Activated naive CD8-positive, alpha-beta T cell (primary cell): Measurements from ENCODE around the gene TMEM220.

ENCODE experiments used
- H3K27ac Mint-ChIP-seq: one replicate; pipeline ENCODE4 v1.8.0; 2021; ENCODE audit warnings: mixed read lengths
- H3K27me3 Mint-ChIP-seq: one replicate; pipeline ENCODE4 v1.8.0; 2021; ENCODE audit warnings: mixed read lengths
- H3K36me3 Mint-ChIP-seq: one replicate; pipeline ENCODE4 v1.8.0; 2021; ENCODE audit warnings: mixed read lengths
- H3K4me1 Mint-ChIP-seq: one replicate; pipeline ENCODE4 v1.8.0; 2021; ENCODE audit warnings: low read depth, mixed read lengths
- H3K4me3 Mint-ChIP-seq: one replicate; pipeline ENCODE4 v1.8.0; 2021; ENCODE audit warnings: mild to moderate bottlenecking, mixed read lengths
- H3K9me3 Mint-ChIP-seq: one replicate; pipeline ENCODE4 v1.8.0; 2021; ENCODE audit warnings: low read depth, mixed read lengths

The TMEM220 gene

DNA sequence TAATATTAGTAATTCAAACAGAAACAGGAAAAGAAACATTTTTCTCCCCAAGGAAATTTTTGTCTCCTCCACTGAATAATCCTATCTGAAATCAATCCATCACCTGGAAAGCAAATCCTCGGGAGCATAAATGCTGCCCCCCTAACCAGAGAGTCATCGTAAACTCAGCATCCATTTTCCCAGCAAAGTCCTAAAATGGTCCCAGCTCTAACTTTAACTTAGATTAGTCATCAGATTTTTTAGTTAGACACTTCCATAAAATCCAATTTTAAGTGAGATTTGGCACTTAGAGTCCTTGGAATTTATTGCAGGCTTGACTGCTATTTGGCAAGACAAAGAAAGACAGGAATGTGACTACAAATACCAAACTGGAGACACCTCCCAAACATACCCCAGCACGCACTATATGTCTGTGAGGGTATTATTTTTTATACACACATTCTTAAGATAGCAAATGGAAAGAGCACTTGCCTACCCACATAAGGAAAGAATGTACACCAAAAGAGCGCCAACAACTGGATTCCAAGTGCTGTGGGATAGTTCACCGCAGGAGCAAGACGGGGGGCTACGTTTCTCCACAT lies 47.9 kb downstream of the TMEM220 start:
- peaks cover 4% of the 10 kb centered on the region for H3K4me1 Mint-ChIP-seq
- H3K27me3 Mint-ChIP-seq, result no peaks in the 10 kb centered on the region
- no peak overlapping the region for H3K27ac Mint-ChIP-seq
- H3K36me3 Mint-ChIP-seq, result peaks cover 15% of the 10 kb centered on the region
- H3K4me3 Mint-ChIP-seq, result no peak overlapping the region
- no peaks in the 10 kb centered on the region for H3K9me3 Mint-ChIP-seq

DNA sequence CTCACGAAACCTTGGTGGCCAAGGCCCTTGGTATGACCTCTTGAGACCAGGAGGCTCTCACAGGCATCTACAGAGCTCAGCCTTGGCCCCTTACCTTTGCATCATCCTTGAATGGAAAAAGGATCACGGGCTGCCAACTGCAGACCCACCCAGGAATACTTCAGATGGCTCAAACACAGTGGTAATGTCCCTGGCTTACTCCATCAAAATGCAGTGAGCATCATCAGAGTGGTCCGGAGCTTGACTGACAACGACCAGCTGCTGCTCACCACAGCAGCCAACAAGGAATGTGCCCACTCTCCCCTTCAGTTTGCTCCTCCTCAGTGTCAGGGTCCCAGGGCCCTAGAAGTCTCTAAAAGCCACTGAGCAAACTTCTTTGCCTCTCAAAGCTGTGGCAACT lies 55.1 kb downstream of the TMEM220 start:
- Mint-ChIP-seq H3K4me3 (no peak overlapping the region), H3K27ac (no peak overlapping the region), H3K4me1 (no peaks in the 10 kb centered on the region), H3K27me3 (no peaks in the 10 kb centered on the region), H3K9me3 (no peaks in the 10 kb centered on the region), H3K36me3 (no peaks in the 10 kb centered on the region)

DNA sequence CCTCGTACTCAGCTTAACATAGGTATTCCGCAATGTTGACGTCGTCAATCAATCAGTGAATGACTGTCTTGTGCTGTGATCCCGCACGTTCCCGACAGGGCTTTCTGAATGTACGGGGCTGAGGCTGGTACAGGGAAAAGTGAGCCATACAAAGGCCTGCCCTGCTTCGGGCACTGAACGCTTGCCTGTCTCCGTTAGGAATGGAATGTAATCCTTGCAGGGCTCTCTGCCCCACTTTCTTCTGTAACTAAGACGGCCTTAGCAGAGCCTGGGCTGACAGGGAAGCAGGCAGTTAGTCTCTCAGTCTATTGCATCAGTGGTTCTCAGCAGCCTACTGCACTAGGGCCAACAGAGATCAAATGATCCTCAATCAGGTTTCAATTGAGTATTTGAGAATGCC lies 56.5 kb downstream of the TMEM220 start:
- Mint-ChIP-seq H3K4me1 (no peaks in the 10 kb centered on the region), H3K4me3 (no peak overlapping the region), H3K27me3 (no peaks in the 10 kb centered on the region), H3K27ac (no peak overlapping the region), H3K36me3 (no peaks in the 10 kb centered on the region), H3K9me3 (no peaks in the 10 kb centered on the region)

DNA sequence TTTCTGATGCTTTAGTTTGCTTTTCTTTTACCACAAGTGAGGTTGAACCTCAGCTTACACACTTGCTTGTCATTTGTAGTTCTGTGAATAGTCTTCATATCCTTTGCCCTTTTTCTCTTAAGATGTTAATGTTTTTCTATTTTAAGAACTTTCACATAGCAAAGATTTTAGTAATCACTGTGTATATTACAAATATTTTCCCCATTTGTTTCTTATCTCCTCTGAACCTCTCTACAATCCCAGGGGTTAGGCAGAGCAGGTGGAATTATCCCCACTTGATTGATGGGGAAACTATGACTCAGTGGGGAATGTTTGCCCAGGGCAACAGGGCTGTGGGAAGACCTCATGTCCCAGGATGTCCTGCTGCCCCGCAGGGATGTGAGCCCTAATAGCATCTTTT lies 61.0 kb downstream of the TMEM220 start:
- Mint-ChIP-seq H3K4me1 (no peaks in the 10 kb centered on the region), H3K27ac (no peak overlapping the region), H3K36me3 (peaks cover 9% of the 10 kb centered on the region), H3K9me3 (no peaks in the 10 kb centered on the region), H3K4me3 (no peak overlapping the region), H3K27me3 (no peaks in the 10 kb centered on the region)

DNA sequence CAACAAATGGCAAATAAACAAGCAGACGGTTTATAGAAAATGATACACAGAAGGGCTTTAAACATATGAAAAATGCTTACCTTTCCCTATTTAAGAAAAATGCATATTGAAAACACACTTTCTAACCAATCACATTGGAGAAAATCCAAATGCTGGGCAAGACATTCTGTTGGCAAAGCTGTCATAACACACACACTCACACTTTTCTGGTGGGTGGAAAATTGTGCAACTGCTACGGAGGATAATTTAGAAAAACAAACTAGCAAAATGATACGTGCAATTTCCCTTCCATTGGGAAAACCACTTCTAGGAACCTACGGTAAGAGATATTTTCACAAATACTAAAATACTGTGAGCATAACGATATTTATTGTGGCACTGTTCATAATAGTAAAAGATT lies 62.9 kb downstream of the TMEM220 start:
- H3K4me3 Mint-ChIP-seq, result no peak overlapping the region
- no peaks in the 10 kb centered on the region for H3K27me3 Mint-ChIP-seq
- no peak overlapping the region for H3K27ac Mint-ChIP-seq
- H3K9me3 Mint-ChIP-seq, result no peaks in the 10 kb centered on the region
- no peaks in the 10 kb centered on the region for H3K4me1 Mint-ChIP-seq
- H3K36me3 Mint-ChIP-seq, result peaks cover 9% of the 10 kb centered on the region

DNA sequence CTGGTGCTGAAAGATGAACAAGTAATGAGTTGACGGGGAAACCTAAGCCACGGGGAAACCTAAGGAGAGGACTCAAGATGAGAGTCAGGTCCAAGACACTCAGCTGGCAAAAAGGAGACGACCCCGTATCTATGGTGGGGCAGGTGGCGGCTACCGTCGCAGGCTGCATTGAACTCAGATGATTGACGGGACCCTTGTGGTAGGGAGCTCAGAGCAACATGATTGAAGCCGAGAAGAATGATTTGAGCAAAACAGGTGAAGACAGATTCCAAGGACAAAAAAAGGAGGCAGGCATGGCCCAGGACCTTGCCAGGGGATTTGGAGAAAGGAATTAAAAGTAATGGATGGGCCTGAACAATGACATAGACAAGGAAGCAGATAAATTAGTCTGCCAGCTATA lies 65.3 kb downstream of the TMEM220 start:
- H3K27ac Mint-ChIP-seq, result no peak overlapping the region
- no peak overlapping the region for H3K4me3 Mint-ChIP-seq
- H3K27me3 Mint-ChIP-seq, result no peaks in the 10 kb centered on the region
- H3K4me1 Mint-ChIP-seq, result no peaks in the 10 kb centered on the region
- peaks cover 9% of the 10 kb centered on the region for H3K36me3 Mint-ChIP-seq
- H3K9me3 Mint-ChIP-seq, result no peaks in the 10 kb centered on the region
